ENCODE measurements around the gene COL11A1. TPM values are rescaled to one million over a fixed set of nuclear protein-coding genes. Genes with fewer than 3 reads are reported as not detected.

Gene COL11A1
- 159 TPM for polyA plus RNA-seq (2013, experiment 1 of 2; ENCODE audit: insufficient read length)
- polyA plus RNA-seq (2013, experiment 2 of 2; ENCODE audit: insufficient read length), result 156 TPM

GRCh38 chr1:103108376-103109150 is at the start of gene COL11A1:
Gene COL11A1 (minus strand): TSS chr1:103108522. CDS start chr1:103108178, 344 bp downstream.
- peak; percentile 87 for DNase-seq

GRCh38 chr1:103156966-103157365 is 48.6 kb upstream of the COL11A1 start:
- peak; percentile 57 for DNase-seq

- DNase-seq, result peak; percentile 67
Measured at GRCh38 chr1:103146166-103146565, 37.8 kb upstream of the COL11A1 start.

GRCh38 chr1:103145449-103145848 is 37.1 kb upstream of the COL11A1 start:
- no peak for DNase-seq

- peak; percentile 6 for DNase-seq
Measured at GRCh38 chr1:103144681-103145080, 36.4 kb upstream of the COL11A1 start.

GRCh38 chr1:103142461-103142860 is 34.1 kb upstream of the COL11A1 start:
- peak; percentile 17 for DNase-seq

GRCh38 chr1:103129796-103130195 is 21.5 kb upstream of the COL11A1 start:
- peak; percentile 36 for DNase-seq

- DNase-seq, result peak; percentile 92
Measured at GRCh38 chr1:103129255-103129654, 20.9 kb upstream of the COL11A1 start.

- peak; percentile 28 for DNase-seq
Measured at GRCh38 chr1:103128256-103128655, 19.9 kb upstream of the COL11A1 start.

- peak; percentile 26 for DNase-seq
Measured at GRCh38 chr1:103125219-103125618, 16.9 kb upstream of the COL11A1 start.

- no peak for DNase-seq
Measured at GRCh38 chr1:103122983-103123720, 14.8 kb upstream of the COL11A1 start.

- no peak for DNase-seq
Measured at GRCh38 chr1:103120981-103121380, 12.7 kb upstream of the COL11A1 start.

- peak; percentile 44 for DNase-seq
Measured at GRCh38 chr1:103112546-103112945, 4.2 kb upstream of the COL11A1 start.

- peak; percentile 36 for DNase-seq
Measured at GRCh38 chr1:103111926-103112325, 3.6 kb upstream of the COL11A1 start.

- DNase-seq, result no peak
Measured at GRCh38 chr1:103110701-103111100, 2.4 kb upstream of the COL11A1 start.

- peak; percentile 37 for DNase-seq
Measured at GRCh38 chr1:103109311-103109920, 1.1 kb upstream of the COL11A1 start.

GRCh38 chr1:103107741-103108375 is 464 bp downstream of the COL11A1 start:
- no peak for DNase-seq

- DNase-seq, result peak; percentile 69
Measured at GRCh38 chr1:103106426-103107341, 1.6 kb downstream of the COL11A1 start.

- no peak for DNase-seq
Measured at GRCh38 chr1:103101399-103101798, 6.9 kb downstream of the COL11A1 start.

- no peak for DNase-seq
Measured at GRCh38 chr1:103089221-103089620, 19.1 kb downstream of the COL11A1 start.

- DNase-seq, result peak; percentile 34
Measured at GRCh38 chr1:103087256-103087655, 21.1 kb downstream of the COL11A1 start.

GRCh38 chr1:103084181-103084580 is 24.1 kb downstream of the COL11A1 start:
- peak; percentile 68 for DNase-seq

Data from fibroblast of skin of abdomen (primary cell).